ENCODE measurements around the gene STK24.

GRCh38 chr13:98436233-98436910 is 140.5 kb downstream of the STK24 start:
- TF ChIP-seq CTCF (IDR thresholded peaks at IDR 0.05) (no peak), ZFX (IDR thresholded peaks at IDR 0.05; ENCODE audit: borderline replicate concordance) (no peak)
